Measurements from ENCODE around the gene TBC1D24.

TBC1D24 gene

GRCh38 chr16:2514333-2515179, 39.6 kb downstream of the TBC1D24 start:
- Histone ChIP-seq H3K79me2 (ENCODE audit: low read length) (peaks cover 60% of the 10 kb centered on the region), H3K9ac (ENCODE audit: low read length) (peak overlapping the region; percentile 97), H3K36me3 (replicated peaks; ENCODE audit: low read depth, low read length) (peaks cover 5% of the 10 kb centered on the region), H3K4me3 (ENCODE audit: low read length) (peak overlapping the region; percentile 100), H3K27me3 (ENCODE audit: low read depth, low read length) (no peaks in the 10 kb centered on the region), H3K4me2 (ENCODE audit: low read length) (peak overlapping the region; percentile 100), H2AFZ (ENCODE audit: low read depth, low read length) (no peak overlapping the region), H3K27ac (ENCODE audit: low read length) (peak overlapping the region; percentile 67), H3K4me1 (ENCODE audit: low read length) (peaks cover 54% of the 10 kb centered on the region), H4K20me1 (ENCODE audit: insufficient read depth, low read length) (peaks cover 52% of the 10 kb centered on the region), H3K9me3 (ENCODE audit: insufficient read depth, low read length) (no peaks in the 10 kb centered on the region)
- TF ChIP-seq EZH2phosphoT487 (IDR thresholded peaks at IDR 0.05; ENCODE audit: low read depth), result no peak
- TF ChIP-seq CTCF (IDR thresholded peaks at IDR 0.05; ENCODE audit: low read depth, low read length), result no peak

GRCh38 chr16:2515180-2515851, 40.4 kb downstream of the TBC1D24 start:
- Histone ChIP-seq H3K4me3 (ENCODE audit: low read length) (peak overlapping the region; percentile 100), H3K36me3 (replicated peaks; ENCODE audit: low read depth, low read length) (peaks cover 5% of the 10 kb centered on the region), H3K9me3 (ENCODE audit: insufficient read depth, low read length) (no peaks in the 10 kb centered on the region), H3K4me2 (ENCODE audit: low read length) (peak overlapping the region; percentile 100), H3K27me3 (ENCODE audit: low read depth, low read length) (no peaks in the 10 kb centered on the region), H2AFZ (ENCODE audit: low read depth, low read length) (no peak overlapping the region), H3K27ac (ENCODE audit: low read length) (peak overlapping the region; percentile 53), H3K4me1 (ENCODE audit: low read length) (peaks cover 49% of the 10 kb centered on the region), H4K20me1 (ENCODE audit: insufficient read depth, low read length) (peaks cover 56% of the 10 kb centered on the region), H3K79me2 (ENCODE audit: low read length) (peaks cover 63% of the 10 kb centered on the region), H3K9ac (ENCODE audit: low read length) (peak overlapping the region; percentile 97)
- TF ChIP-seq EZH2phosphoT487 (IDR thresholded peaks at IDR 0.05; ENCODE audit: low read depth) (no peak), CTCF (IDR thresholded peaks at IDR 0.05; ENCODE audit: low read depth, low read length) (no peak)

- Histone ChIP-seq H3K9ac (ENCODE audit: low read length) (no peak overlapping the region; the same call in 1 of the 2 replicates), H3K4me3 (ENCODE audit: low read length) (no peak overlapping the region), H4K20me1 (ENCODE audit: insufficient read depth, low read length) (peaks cover 56% of the 10 kb centered on the region), H3K4me2 (ENCODE audit: low read length) (0 out of 2 replicates have a peak overlapping the region, but pooled peaks have one; percentile 3), H2AFZ (ENCODE audit: low read depth, low read length) (no peak overlapping the region), H3K9me3 (ENCODE audit: insufficient read depth, low read length) (no peaks in the 10 kb centered on the region), H3K27me3 (ENCODE audit: low read depth, low read length) (no peaks in the 10 kb centered on the region), H3K27ac (ENCODE audit: low read length) (no peak overlapping the region), H3K36me3 (replicated peaks; ENCODE audit: low read depth, low read length) (peaks cover 5% of the 10 kb centered on the region), H3K79me2 (ENCODE audit: low read length) (peaks cover 72% of the 10 kb centered on the region), H3K4me1 (ENCODE audit: low read length) (peaks cover 44% of the 10 kb centered on the region)
- TF ChIP-seq EZH2phosphoT487 (IDR thresholded peaks at IDR 0.05; ENCODE audit: low read depth) (no peak), CTCF (IDR thresholded peaks at IDR 0.05; ENCODE audit: low read depth, low read length) (no peak)
These were observed 41.7 kb downstream of the TBC1D24 start for GRCh38 chr16:2516391-2517240.
